CD4-positive, alpha-beta T cell treated with Interleukin-4 for 1 hour (primary cell): ENCODE data around the gene ZSCAN20.
A peak's percentile ranks its signal among the peaks of the same experiment; 100 is the strongest.

Experiments used
- DNase-seq, 2 donors: peaks; one replicate each; pipeline ENCODE4 v3.0.0-alpha.2; 2020 to 2022

Gene ZSCAN20

GRCh38 chr1:33445108-33445507 is 27.3 kb upstream of the ZSCAN20 start:
- no peak for DNase-seq

GRCh38 chr1:33446590-33446989 is 25.9 kb upstream of the ZSCAN20 start:
- no peak for DNase-seq

GRCh38 chr1:33454646-33455282 is 17.7 kb upstream of the ZSCAN20 start:
- DNase-seq: no peak

GRCh38 chr1:33455539-33456501 is 16.6 kb upstream of the ZSCAN20 start:
- DNase-seq: peak; percentile 44 to 48

DNA sequence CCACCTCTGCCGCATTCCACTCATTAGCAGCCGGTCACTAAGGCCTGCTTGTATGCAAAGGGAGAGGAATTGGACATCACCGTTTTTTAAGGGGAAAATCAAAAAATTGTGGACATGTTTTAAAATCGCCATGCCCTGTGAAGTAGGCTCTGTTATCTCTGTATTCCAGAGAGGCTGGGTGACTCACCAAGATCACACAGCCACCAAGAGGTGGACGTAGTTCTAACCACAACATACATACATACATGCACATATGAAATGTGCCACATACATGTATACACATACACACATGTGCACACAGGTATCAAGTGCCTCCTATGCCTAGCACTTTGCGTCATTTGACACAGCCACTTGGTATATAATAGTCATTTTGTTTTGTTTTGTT is 16.0 kb upstream of the ZSCAN20 start:
- no peak for DNase-seq

- DNase-seq: no peak
These were observed 12.8 kb upstream of the ZSCAN20 start for GRCh38 chr1:33459691-33460090.

GRCh38 chr1:33460144-33460543 is 12.3 kb upstream of the ZSCAN20 start:
- no peak for DNase-seq

- DNase-seq: peak in 1 of 2 donors; percentile 39
These were observed 11.4 kb upstream of the ZSCAN20 start for GRCh38 chr1:33460947-33461629.

DNA sequence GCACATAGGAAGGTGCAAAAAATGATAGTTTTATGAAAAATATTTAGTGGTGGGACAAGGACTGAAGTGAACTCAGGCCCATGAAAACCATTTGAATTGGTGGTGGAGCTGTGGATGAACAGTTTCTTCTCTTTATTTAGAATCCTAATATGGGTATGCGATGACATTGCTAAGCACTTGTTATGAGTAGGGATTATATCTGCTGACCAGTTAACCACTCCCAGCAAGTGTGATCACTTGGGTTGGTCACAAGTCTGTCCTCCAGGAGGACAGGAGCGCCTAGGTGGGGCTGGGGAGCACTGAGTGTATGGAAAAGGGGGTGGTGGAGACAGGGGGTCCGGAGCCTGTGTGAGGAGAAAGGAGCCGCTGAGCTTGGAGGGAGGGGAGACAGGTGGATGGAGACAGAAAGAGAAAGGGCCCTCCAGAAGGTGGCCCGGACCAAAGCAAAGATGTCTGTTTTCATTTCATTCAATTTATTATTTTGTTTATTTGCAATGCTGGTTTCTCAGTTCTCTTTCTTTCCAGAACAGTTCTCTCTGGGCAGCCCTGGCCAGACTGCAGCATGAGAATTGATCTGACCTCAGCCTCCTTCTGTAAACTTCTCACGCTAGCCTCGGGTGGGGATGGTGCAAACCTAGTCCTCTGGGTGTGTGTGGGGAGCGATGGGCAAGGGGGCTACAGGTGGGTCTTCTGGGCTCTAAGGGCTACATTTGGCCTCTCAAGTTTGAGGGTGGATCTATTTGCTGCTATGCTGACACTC is 9.9 kb upstream of the ZSCAN20 start:
- DNase-seq: no peak

DNA sequence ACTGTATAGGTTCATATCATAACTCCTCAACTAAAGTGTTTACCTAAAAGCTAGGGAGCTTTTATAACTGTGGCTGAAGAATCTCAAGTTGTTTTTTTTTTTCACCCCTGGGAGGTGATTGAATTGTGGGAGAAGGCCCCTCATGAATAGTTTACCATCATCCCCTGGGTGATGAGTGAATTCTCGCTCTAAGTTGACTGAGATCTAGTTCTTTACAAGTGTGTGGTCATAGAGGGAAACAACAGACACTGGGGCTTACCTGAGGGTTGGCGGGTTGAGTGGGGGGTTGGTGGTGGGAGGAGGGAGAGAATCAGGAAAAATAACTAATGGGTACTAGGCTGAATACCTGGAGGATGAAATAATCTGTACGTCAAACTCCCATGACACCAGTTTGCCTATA is 7.9 kb upstream of the ZSCAN20 start:
- no peak for DNase-seq

DNA sequence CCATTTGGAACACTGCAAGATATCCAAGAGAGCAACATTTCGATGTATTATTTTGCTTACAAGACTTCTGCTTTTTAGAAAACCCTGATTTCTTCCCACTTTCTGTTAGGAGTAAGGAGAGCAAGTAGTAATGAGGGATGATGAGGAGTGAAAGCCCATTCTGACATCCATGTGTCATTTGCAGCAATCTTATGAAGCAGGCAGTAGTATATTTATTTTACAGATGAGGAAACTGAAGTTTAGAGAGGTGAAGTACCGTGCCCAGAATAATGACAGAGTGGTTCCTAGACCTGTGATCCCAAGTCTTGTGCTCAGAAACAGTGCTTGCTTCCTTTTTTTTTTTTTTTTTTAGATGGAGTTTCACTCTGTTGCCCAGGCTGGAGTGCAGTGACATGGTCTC is 7.1 kb upstream of the ZSCAN20 start:
- DNase-seq: no peak

DNA sequence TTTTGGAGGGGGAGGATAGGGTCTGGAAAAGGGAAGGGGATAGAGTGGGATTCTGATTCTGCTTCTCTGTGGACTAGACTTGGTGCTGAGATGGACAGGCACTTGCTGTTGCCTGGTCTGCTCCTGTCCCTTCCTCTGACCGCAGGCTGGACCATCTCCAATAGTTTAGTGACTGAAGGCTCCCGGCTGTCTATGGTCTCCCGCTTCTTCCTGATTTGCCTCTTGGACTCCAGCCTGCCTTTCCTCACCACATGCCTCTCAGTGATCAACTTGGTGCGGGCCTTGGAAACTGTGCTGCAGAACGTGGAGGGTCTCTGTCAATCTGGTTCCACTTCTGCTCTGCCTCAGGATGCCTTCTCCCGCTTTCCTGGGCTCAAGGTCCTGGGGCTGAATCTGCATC is 6.3 kb upstream of the ZSCAN20 start:
- DNase-seq: no peak

- DNase-seq: no peak
These were observed 4.4 kb upstream of the ZSCAN20 start for GRCh38 chr1:33468011-33468410.

- DNase-seq: no peak
These were observed 3.9 kb upstream of the ZSCAN20 start for GRCh38 chr1:33468531-33468930.

DNA sequence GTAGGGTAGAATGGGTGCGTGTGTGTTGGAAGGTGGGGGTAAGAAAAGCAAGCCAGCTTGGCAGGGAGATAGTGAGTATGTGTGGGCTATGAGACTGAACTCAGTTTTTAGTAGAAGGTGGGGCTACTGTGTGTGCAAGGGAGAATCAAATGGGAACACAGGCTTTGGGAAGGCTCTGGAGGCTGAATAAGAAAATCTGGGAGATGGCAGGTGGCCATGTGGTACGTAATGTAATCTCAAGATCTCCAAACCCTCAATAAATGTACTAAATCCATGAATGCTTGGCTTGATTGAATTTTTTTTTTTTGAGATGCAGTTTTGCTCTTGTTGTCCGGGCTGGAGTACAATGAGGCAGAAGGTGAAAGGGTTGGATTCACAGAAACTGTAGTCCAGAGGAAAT is 3.5 kb upstream of the ZSCAN20 start:
- DNase-seq: no peak

GRCh38 chr1:33469691-33470090 is 2.8 kb upstream of the ZSCAN20 start:
- no peak for DNase-seq

GRCh38 chr1:33470495-33471012 is 1.9 kb upstream of the ZSCAN20 start:
- DNase-seq: peak; percentile 59 to 72

- no peak for DNase-seq
These were observed 1.0 kb upstream of the ZSCAN20 start for GRCh38 chr1:33471416-33471815.

- DNase-seq: no peak
These were observed 1.5 kb downstream of the ZSCAN20 start for GRCh38 chr1:33473900-33474299.

GRCh38 chr1:33477451-33477850 is 5.0 kb downstream of the ZSCAN20 start:
- DNase-seq: no peak

- DNase-seq: no peak
These were observed 10.0 kb downstream of the ZSCAN20 start for GRCh38 chr1:33482412-33482811.

GRCh38 chr1:33488624-33489023 is 16.2 kb downstream of the ZSCAN20 start:
- DNase-seq: no peak

DNA sequence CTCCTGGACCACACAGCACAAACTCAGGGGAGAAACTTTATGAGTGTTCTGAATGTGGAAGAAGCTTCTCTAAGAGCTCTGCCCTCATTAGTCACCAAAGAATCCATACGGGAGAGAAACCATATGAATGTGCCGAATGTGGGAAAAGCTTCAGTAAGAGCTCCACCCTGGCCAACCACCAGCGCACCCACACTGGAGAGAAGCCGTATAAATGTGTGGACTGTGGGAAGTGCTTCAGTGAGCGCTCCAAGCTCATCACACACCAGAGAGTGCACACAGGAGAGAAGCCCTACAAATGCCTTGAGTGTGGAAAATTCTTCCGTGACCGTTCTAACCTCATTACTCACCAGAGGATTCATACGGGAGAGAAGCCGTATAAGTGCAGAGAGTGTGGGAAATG is 22.5 kb downstream of the ZSCAN20 start:
- DNase-seq: no peak
